Measurements from ENCODE around the gene RHBDF2. TPM values are rescaled to one million over a fixed set of nuclear protein-coding genes. Genes with fewer than 3 reads are reported as not detected.

RHBDF2 gene
- total RNA-seq, 4 donors from 2014 or later: 11.3 to 47.4 (median 23.2) TPM

DNA sequence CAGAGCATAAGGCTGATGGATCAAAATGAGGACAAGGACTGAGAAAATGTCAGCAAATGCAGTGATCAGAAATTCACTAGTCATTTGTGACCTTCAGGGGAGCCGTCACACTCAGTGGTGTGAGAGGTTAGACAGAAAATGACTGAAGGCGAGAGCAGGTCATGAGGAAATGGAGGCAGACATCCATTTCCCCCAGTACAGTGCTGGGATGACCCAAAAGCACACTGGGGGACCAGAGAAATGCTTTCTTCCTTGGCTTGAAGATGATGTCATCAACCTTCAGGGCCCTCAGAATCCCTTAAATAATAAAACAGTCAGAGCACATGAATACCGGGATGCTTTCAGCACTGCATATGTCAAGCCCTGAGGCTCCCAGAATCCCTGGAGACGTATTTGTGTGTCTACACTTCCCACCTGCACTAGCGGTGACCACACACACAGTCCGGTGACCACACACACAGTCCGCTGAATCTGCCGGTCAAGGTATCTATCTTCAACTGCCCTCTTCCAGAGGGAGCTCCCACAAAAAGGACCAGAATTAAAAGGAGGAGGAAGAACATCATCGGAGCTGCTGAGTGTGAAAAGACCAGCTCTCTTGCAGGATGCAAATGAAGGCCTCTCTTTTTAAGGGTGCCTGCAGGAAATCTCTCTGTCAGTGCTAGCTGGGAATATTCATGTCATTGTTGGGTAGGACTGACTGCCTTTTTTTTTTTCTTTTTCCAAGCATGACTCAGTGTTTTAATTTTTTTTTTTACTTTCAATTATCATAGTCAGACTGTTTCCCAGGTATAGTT is 56.5 kb downstream of the RHBDF2 start:
- in situ Hi-C loops (cut with MboI; ENCODE audit: low pct_ligation_motif_present in 1 of 4, low pct_unique_long_range_greater_than_20kb in 1 of 4, low sequenced_read_pairs in 3 of 4): no loop called here
- Histone ChIP-seq H3K27ac (no peak overlapping the region), H3K4me3 (no peak overlapping the region), H3K27me3 (no peaks in the 10 kb centered on the region), H3K36me3 (no peaks in the 10 kb centered on the region), H3K4me1 (peaks cover 0 to 11% (median 3%) of the 10 kb centered on the region in 4 donors), H3K9me3 (no peaks in the 10 kb centered on the region)
- DNase-seq: no peak
- TF ChIP-seq, protein P1, sequence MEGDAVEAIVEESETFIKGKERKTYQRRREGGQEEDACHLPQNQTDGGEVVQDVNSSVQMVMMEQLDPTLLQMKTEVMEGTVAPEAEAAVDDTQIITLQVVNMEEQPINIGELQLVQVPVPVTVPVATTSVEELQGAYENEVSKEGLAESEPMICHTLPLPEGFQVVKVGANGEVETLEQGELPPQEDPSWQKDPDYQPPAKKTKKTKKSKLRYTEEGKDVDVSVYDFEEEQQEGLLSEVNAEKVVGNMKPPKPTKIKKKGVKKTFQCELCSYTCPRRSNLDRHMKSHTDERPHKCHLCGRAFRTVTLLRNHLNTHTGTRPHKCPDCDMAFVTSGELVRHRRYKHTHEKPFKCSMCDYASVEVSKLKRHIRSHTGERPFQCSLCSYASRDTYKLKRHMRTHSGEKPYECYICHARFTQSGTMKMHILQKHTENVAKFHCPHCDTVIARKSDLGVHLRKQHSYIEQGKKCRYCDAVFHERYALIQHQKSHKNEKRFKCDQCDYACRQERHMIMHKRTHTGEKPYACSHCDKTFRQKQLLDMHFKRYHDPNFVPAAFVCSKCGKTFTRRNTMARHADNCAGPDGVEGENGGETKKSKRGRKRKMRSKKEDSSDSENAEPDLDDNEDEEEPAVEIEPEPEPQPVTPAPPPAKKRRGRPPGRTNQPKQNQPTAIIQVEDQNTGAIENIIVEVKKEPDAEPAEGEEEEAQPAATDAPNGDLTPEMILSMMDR (IDR thresholded peaks at IDR 0.05): no peak
- no peak for TF ChIP-seq POLR2AphosphoS5 (IDR thresholded peaks at IDR 0.05)
- TF ChIP-seq EP300 (IDR thresholded peaks at IDR 0.05; ENCODE audit: low read depth): no peak
- TF ChIP-seq POLR2A (IDR thresholded peaks at IDR 0.05): no peak
- 76% methylated on average over 9 of the region's 9 CpGs; no CpG with 5 or more reads in 1 of the 2 donors for WGBS, 2 donors (ENCODE audit: low coverage in 1 of 2)
- intact Hi-C loops (cut with DNase I; ENCODE audit: low total_unique reads): no loop called here

DNA sequence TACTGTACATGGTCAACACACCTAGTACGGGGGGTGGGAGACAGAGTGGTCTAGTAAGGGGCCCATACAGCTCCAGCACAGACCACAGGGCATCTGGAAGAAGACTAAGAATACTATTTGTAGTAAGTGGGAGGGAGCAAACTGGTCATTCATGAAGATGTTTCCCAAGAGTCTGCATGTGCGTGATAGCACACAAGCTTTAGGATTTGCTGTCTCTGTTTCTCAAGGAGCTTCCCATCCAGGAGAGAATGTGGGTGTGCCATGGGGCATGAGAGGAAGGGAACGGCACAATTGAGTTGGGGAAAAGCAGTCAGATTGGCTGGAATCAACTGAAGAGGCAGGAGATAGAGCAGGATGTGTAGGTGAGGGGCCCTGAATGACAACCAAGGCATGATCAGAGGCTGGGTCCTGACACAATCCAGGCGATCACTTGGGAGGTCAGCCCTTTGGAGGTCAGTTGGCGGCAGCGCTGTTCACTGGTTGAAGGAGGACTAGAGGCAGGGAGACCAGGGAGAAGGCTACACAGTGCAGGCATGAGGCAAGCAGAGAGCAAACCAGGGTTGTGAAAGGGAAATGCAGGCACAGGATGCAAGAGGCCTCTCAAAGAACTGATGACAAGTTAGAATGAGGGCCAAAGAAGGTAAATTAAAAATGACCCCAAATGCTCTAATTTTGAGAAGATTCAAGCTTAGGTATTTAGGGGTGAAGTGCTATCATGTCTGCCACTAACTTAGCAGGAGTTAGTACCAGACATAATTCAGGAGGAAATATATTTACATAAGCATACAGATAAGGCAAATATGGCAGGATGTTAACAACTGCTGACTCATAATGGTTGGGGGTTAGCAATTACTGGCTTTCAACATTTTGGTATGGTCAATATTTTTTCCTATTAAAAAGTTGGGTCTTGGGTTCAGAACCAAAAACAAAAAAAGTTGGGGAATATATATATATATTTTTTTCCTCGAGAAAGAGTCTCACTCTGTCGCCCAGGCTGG is 58.6 kb downstream of the RHBDF2 start:
- in situ Hi-C loops (cut with MboI; ENCODE audit: low pct_ligation_motif_present in 1 of 4, low pct_unique_long_range_greater_than_20kb in 1 of 4, low sequenced_read_pairs in 3 of 4) (no loop called here), intact Hi-C loops (cut with DNase I; ENCODE audit: low total_unique reads) (no loop called here)
- Histone ChIP-seq H3K36me3 (no peaks in the 10 kb centered on the region), H3K9me3 (no peaks in the 10 kb centered on the region), H3K27ac (no peak overlapping the region), H3K27me3 (no peaks in the 10 kb centered on the region), H3K4me3 (no peak overlapping the region), H3K4me1 (peaks cover 0 to 11% (median 3%) of the 10 kb centered on the region in 4 donors)
- no peak for DNase-seq
- TF ChIP-seq, protein P1 (IDR thresholded peaks at IDR 0.05): no peak
- no peak for TF ChIP-seq POLR2A (IDR thresholded peaks at IDR 0.05)
- WGBS, 2 donors (ENCODE audit: low coverage in 1 of 2): 89 to 91% methylated on average over 5 to 8 of the region's 8 CpGs

DNA sequence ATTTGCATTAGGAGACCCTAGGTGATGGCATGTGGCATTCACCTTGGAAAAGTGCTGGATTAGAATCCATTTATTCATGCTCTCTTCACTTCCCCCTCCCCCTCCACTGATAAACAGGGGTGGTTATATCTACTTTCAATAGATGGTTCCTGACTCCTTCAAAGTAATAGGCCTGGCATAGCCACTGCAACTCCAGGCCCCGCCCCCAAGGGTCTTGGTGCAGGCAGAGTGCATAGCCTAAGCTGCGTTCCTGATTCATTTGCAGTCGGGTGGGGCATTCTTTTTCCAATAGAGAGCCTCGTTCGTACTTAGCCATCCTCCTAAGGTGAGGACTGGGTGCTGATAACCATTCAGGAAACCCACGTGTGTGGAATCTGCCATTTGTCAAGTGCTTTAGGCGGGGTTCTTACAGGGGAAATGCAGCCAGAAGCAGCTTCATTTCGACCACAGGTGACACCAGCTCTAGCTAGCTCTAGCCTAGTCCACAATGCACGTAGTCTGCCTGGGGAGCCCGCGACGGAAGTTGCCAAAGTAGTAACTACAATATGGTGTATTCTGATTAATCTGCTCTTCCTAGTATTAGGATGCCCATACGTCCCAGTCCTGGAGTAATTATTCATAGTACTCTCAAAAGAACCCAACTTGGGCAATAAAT is 59.4 kb downstream of the RHBDF2 start:
- Histone ChIP-seq H3K27ac (no peak overlapping the region), H3K36me3 (no peaks in the 10 kb centered on the region), H3K27me3 (no peaks in the 10 kb centered on the region), H3K9me3 (no peaks in the 10 kb centered on the region), H3K4me3 (no peak overlapping the region), H3K4me1 (peaks cover 0 to 11% (median under 1%) of the 10 kb centered on the region in 4 donors)
- no peak for TF ChIP-seq POLR2AphosphoS5 (IDR thresholded peaks at IDR 0.05)
- TF ChIP-seq, protein P1 (IDR thresholded peaks at IDR 0.05): no peak
- 88% methylated on average over 5 to 13 of the region's 13 CpGs for whole genome bisulfite sequencing, 2 donors (ENCODE audit: low coverage in 1 of 2)
- DNase-seq: no peak
- in situ Hi-C loops (cut with MboI; ENCODE audit: low pct_ligation_motif_present in 1 of 4, low pct_unique_long_range_greater_than_20kb in 1 of 4, low sequenced_read_pairs in 3 of 4) (no loop called here), intact Hi-C loops (cut with DNase I; ENCODE audit: low total_unique reads) (no loop called here)
